Endothelial cell of umbilical vein (primary cell): Measurements from ENCODE around the gene L3MBTL3. TPM values are rescaled to one million over a fixed set of nuclear protein-coding genes. Genes with fewer than 3 reads are reported as not detected.

Experiments
- BruUV-seq: library from RNA; stranded (reverse); fragments of 400-500 nt; replicated peaks from 2 replicates; lab custom pipeline; 2021; lab: Mats Ljungman, UMichigan
- CTCF ChIA-PET: fragments of 300-600, 350-600 bp; sonication (Branson Sonifier 250); formaldehyde crosslinking; loops from one replicate; lab custom pipeline; 2021; ENCODE audit warnings: antibody characterized with exemption, inconsistent platforms; lab: Charles Lee
- POLR2A ChIA-PET: fragments of 300-600, 350-600 bp; sonication (Branson Sonifier 250); formaldehyde crosslinking; loops from one replicate; lab custom pipeline; 2021; ENCODE audit warnings: antibody characterized with exemption, inconsistent platforms; lab: Charles Lee
- DNase-seq: peaks from one replicate; pipeline ENCODE4 v3.0.0-alpha.2; 2011; ENCODE audit warnings: low read depth, low spot score
- FAIRE-seq: peaks from 2 replicates; lab custom pipeline; 2011; peaks lifted over from hg19 to GRCh38; lab: Jason Lieb, UNC
- H2AFZ ChIP-seq: 2 replicates; pipeline ENCODE4 v1.6.0; 2012; ENCODE audit warnings: low read depth, low read length, control low read depth, inconsistent platforms
- H3K27ac ChIP-seq: 2 replicates; pipeline ENCODE4 v1.5.1; 2011; ENCODE audit warnings: low read depth, mild to moderate bottlenecking, control low read depth, low read length, moderate library complexity; ENCODE audit not compliant: insufficient read depth
- H3K27me3 ChIP-seq, 2 experiments: 2 replicates each; pipeline versions ENCODE4 v1.6.0 to v1.6.1; 2011; ENCODE audit warnings: low read length in 2 of 2, mixed read lengths in 1 of 2; ENCODE audit not compliant: control insufficient read depth in 2 of 2, insufficient read depth in 2 of 2
- H3K36me3 ChIP-seq, 2 experiments: 2 replicates in 1 of 2; 3 replicates in 1 of 2; pipeline ENCODE4 v1.5.1; 2011; ENCODE audit warnings: low read length in 2 of 2, mild to moderate bottlenecking in 1 of 2, moderate library complexity in 1 of 2; ENCODE audit not compliant: control insufficient read depth in 2 of 2, insufficient read depth in 2 of 2; ENCODE audit errors: extremely low read depth in 1 of 2
- H3K4me1 ChIP-seq: 3 replicates; pipeline ENCODE4 v1.5.1; 2011; ENCODE audit warnings: mild to moderate bottlenecking, low read length; ENCODE audit not compliant: control insufficient read depth, insufficient read depth; ENCODE audit errors: extremely low read depth
- H3K4me2 ChIP-seq: 2 replicates; pipeline ENCODE4 v1.6.1; 2011; ENCODE audit warnings: low read length, control low read depth, mixed read lengths; ENCODE audit not compliant: insufficient read depth
- H3K4me3 ChIP-seq, 3 experiments: fragments of 200-600 bp in 1 of 3; sonication (generic), shearing (Covaris generic) in 1 of 3; replicated peaks in 1 of 3; 2 replicates each; pipeline ENCODE4 v1.5.1; 2011 to 2016; ENCODE audit warnings: control low read depth in 3 of 3, low read length in 3 of 3, mild to moderate bottlenecking in 2 of 3, inconsistent platforms in 1 of 3, low read depth in 1 of 3, moderate library complexity in 1 of 3; ENCODE audit not compliant: insufficient read depth in 1 of 3
- H3K79me2 ChIP-seq: 2 replicates; pipeline ENCODE4 v1.6.0; 2012; ENCODE audit warnings: low read length, inconsistent platforms; ENCODE audit not compliant: control insufficient read depth, insufficient read depth
- H3K9ac ChIP-seq: replicated peaks from 2 replicates; pipeline ENCODE3; 2011; ENCODE audit warnings: low read length, control low read depth; ENCODE audit not compliant: insufficient read depth; ENCODE audit errors: extremely low read depth
- H3K9me1 ChIP-seq: replicated peaks from 3 replicates; pipeline ENCODE4 v1.6.0; 2011; ENCODE audit warnings: mild to moderate bottlenecking, low read length; ENCODE audit not compliant: control insufficient read depth, insufficient read depth; ENCODE audit errors: extremely low read depth
- H3K9me3 ChIP-seq: replicated peaks from 2 replicates; pipeline ENCODE4 v1.5.1; 2012; ENCODE audit warnings: low read length, inconsistent platforms; ENCODE audit not compliant: control insufficient read depth, insufficient read depth
- H4K20me1 ChIP-seq: replicated peaks from 2 replicates; pipeline ENCODE3; 2011; ENCODE audit warnings: mild to moderate bottlenecking, low read length; ENCODE audit not compliant: control insufficient read depth, insufficient read depth; ENCODE audit errors: extremely low read depth
- EZH2 ChIP-seq: IDR thresholded peaks from 2 replicates; pipeline ENCODE4 v1.6.1; 2012; ENCODE audit warnings: borderline replicate concordance, low read depth, mild to moderate bottlenecking, moderate library complexity, low read length, inconsistent platforms; ENCODE audit not compliant: severe bottlenecking
- FOS ChIP-seq: IDR thresholded peaks from 2 replicates; pipeline ENCODE4 v1.6.1; 2011; ENCODE audit warnings: mild to moderate bottlenecking, low read length, moderate library complexity, borderline replicate concordance; ENCODE audit not compliant: insufficient read depth
- JUN ChIP-seq: IDR thresholded peaks from 2 replicates; pipeline ENCODE4 v1.6.1; 2011; ENCODE audit warnings: borderline replicate concordance, low read depth; ENCODE audit not compliant: insufficient read length, insufficient read depth
- MAX ChIP-seq: IDR thresholded peaks from 2 replicates; pipeline ENCODE4 v1.6.1; 2011; ENCODE audit not compliant: insufficient read depth, insufficient read length
- MYC ChIP-seq: IDR thresholded peaks from one replicate; pipeline ENCODE4 v1.6.1; 2011; ENCODE audit warnings: mild to moderate bottlenecking, low read depth, low read length
- POLR2A ChIP-seq: IDR thresholded peaks from 2 replicates; pipeline ENCODE4 v1.6.1; 2012; ENCODE audit warnings: low read depth, mild to moderate bottlenecking, control low read depth, low read length
- POLR2AphosphoS5 ChIP-seq: IDR thresholded peaks from 2 replicates; pipeline ENCODE4 v1.6.1; 2012; ENCODE audit warnings: low read depth, mild to moderate bottlenecking, control low read depth, low read length, moderate library complexity; ENCODE audit not compliant: insufficient read depth
- dilution Hi-C: fragments of 300-500 bp; cut with MboI; formaldehyde crosslinking; loops from one replicate; pipeline ENCODE4 v1.15.0; 2019; ENCODE audit warnings: low sequenced_read_pairs; ENCODE audit not compliant: extremely low pct_ligation_motif_present
- intact Hi-C: fragments of 100-400 bp; cut with micrococcal nuclease; formaldehyde crosslinking; loops from one replicate; pipeline ENCODE4 v1.10.0; 2022
- polyA plus RNA-seq, 4 experiments: library from polyadenylated mRNA; depleted of rRNA in 3 of 4; stranded (reverse) in 3 of 4; unstranded in 1 of 4; fragments of >200 nt; gene quantifications; 2 replicates each; pipeline versions ENCODE4 v1.2.1 to v1.2.3, GENCODE V29; 2011 to 2012; ENCODE audit warnings: missing spikeins in 1 of 4
- total RNA-seq: library from RNA; stranded (reverse); gene quantifications from 2 replicates; pipeline ENCODE4 v1.2.3, GENCODE V29; 2021
- TF ChIP-seq, protein P1 (sequence below), 2 donors: IDR thresholded peaks; 1 replicate in 1 of 2; 2 replicates in 1 of 2; pipeline ENCODE4 v1.5.1; 2011; ENCODE audit warnings: low read length in 2 of 2, mild to moderate bottlenecking in 2 of 2, moderate library complexity in 2 of 2, control low read depth in 1 of 2, inconsistent platforms in 1 of 2, low read depth in 1 of 2; ENCODE audit not compliant: insufficient read depth in 1 of 2; ENCODE audit errors: extremely low read depth in 1 of 2

Gene L3MBTL3
- total and polyA plus RNA-seq, 2 donors (not counting 3 experiments of a cell fraction or from before 2014, with no cell fraction given) = 26.5 to 86.1 TPM

DNA sequence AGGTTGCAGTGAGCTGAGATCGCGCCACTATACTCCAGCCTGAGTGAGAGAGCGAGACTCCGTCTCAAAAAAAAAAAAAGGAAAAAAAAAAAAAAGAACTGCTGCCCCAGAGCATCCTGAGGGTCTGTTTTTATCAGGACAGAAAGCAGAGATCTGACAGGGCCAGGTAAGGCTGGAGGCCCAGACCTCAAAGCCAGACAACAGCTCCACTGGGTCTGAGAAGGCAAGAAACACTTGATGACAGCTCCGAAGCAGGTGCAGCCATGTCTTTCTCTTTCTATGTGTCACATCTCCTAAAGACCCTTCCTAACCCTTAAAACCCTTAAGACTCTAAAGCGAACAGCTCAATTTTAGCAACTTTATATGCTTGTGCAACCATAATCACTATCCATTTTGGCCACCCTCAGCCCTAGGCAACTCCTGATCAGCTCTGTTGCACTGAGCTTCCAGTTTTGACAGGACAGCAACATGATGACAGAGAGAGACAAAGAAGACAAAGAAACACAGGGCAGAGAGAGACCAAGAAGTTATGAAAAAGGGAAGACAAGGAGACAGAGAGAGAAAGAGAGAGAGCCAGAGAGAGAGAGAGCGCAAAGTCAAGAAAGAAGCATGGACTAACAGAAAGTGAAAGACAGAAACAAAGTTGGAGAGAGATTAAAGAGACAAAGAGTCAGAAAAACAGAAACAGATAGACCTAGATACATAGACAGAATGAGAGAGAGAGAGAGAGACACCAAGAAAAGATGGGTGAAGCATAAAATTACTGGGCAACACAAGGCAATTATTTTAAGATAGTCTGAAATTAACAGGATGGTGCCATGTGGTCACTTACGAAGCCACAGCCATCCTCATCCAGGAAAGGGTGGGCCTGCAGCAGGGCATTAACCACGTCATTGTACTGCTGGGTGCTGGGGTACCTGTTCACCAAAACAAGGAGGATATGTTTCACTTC is 165.2 kb downstream of the L3MBTL3 start:
- peaks cover 2% of the 10 kb centered on the region in 2 experiments for H3K27me3 ChIP-seq
- TF ChIP-seq JUN (no peak), FOS (no peak), POLR2A (no peak), POLR2AphosphoS5 (no peak), EZH2 (no peak), MAX (no peak), MYC (no peak)
- TF ChIP-seq, protein P1, sequence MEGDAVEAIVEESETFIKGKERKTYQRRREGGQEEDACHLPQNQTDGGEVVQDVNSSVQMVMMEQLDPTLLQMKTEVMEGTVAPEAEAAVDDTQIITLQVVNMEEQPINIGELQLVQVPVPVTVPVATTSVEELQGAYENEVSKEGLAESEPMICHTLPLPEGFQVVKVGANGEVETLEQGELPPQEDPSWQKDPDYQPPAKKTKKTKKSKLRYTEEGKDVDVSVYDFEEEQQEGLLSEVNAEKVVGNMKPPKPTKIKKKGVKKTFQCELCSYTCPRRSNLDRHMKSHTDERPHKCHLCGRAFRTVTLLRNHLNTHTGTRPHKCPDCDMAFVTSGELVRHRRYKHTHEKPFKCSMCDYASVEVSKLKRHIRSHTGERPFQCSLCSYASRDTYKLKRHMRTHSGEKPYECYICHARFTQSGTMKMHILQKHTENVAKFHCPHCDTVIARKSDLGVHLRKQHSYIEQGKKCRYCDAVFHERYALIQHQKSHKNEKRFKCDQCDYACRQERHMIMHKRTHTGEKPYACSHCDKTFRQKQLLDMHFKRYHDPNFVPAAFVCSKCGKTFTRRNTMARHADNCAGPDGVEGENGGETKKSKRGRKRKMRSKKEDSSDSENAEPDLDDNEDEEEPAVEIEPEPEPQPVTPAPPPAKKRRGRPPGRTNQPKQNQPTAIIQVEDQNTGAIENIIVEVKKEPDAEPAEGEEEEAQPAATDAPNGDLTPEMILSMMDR (IDR thresholded peaks at IDR 0.05; ENCODE audit: extremely low read depth in 1 of 2, insufficient read depth in 1 of 2, low read depth in 1 of 2, low read length in 2 of 2) = no peak
- ChIA-PET POLR2A (no interaction called here), CTCF (interaction anchor here (0.7 kb wide), 2 partner anchors 285 to 613 kb away, joined by 3 read pairs; no protein-coding TSS in a partner anchor)
- no TSS peak for BruUV-seq
- intact Hi-C loops (no loop called here), dilution Hi-C loops (no loop called here)
- H3K4me2 ChIP-seq = no peak overlapping the region
- H3K4me3 ChIP-seq = no peak overlapping the region
- H2AFZ ChIP-seq = no peak overlapping the region
- no peak for FAIRE-seq
- no peaks in the 10 kb centered on the region for H3K36me3 ChIP-seq
- no peak for DNase-seq
- H3K4me1 ChIP-seq = no peaks in the 10 kb centered on the region
- H3K9me3 ChIP-seq = no peaks in the 10 kb centered on the region
- H3K79me2 ChIP-seq = no peaks in the 10 kb centered on the region
- H4K20me1 ChIP-seq = no peaks in the 10 kb centered on the region
- H3K27ac ChIP-seq = no peak overlapping the region
- H3K9ac ChIP-seq = no peak overlapping the region
- H3K9me1 ChIP-seq = no peaks in the 10 kb centered on the region
